Activated CD4-positive, alpha-beta memory T cell treated with anti-CD3 and anti-CD28 coated beads for 36 hours (primary cell): Measurements from ENCODE around the gene STPG1. TPM values are rescaled to one million over a fixed set of nuclear protein-coding genes. Genes with fewer than 3 reads are reported as not detected.

Experiments
- CTCF ChIA-PET: fragments of 350-600 bp; sonication (Branson Sonifier 250); formaldehyde crosslinking; loops from one replicate; lab custom pipeline; 2021; ENCODE audit warnings: antibody characterized with exemption, inconsistent platforms; lab: Charles Lee
- POLR2A ChIA-PET: fragments of 350-600 bp; sonication (Branson Sonifier 250); formaldehyde crosslinking; loops from one replicate; lab custom pipeline; 2021; ENCODE audit warnings: antibody characterized with exemption; lab: Charles Lee
- DNase-seq: peaks from one replicate; pipeline ENCODE4 v3.0.0-alpha.2; 2020
- H3K27ac Mint-ChIP-seq: one replicate; pipeline ENCODE4 v1.8.0; 2021; ENCODE audit warnings: mixed read lengths
- H3K27me3 Mint-ChIP-seq: one replicate; pipeline ENCODE4 v1.8.0; 2021; ENCODE audit warnings: mixed read lengths
- H3K36me3 Mint-ChIP-seq: one replicate; pipeline ENCODE4 v1.8.0; 2021; ENCODE audit warnings: mixed read lengths
- H3K4me1 Mint-ChIP-seq: one replicate; pipeline ENCODE4 v1.8.0; 2021; ENCODE audit warnings: low read depth, mixed read lengths
- H3K4me3 Mint-ChIP-seq: one replicate; pipeline ENCODE4 v1.8.0; 2021; ENCODE audit warnings: mild to moderate bottlenecking, mixed read lengths
- H3K9me3 Mint-ChIP-seq: one replicate; pipeline ENCODE4 v1.8.0; 2021; ENCODE audit warnings: mixed read lengths
- intact Hi-C: fragments of 100-400 bp; cut with micrococcal nuclease; formaldehyde crosslinking; loops from one replicate; pipeline ENCODE4 v1.15.1; 2023
- total RNA-seq, 2 experiments: library from RNA; stranded (reverse); gene quantifications; one replicate each; pipeline ENCODE4 v1.2.3, GENCODE V29; 2021

The STPG1 gene
- total RNA-seq, 2 experiments from 2014 or later = 7.5 to 8.3 TPM

GRCh38 chr1:24443241-24443656, 29.7 kb upstream of the STPG1 start:
- intact Hi-C loops = no loop called here
- POLR2A ChIA-PET = no interaction called here
- CTCF ChIA-PET = interaction anchor here (0.9 to 1.5 kb wide), 3 partner anchors 11 to 144 kb away, joined by 3 to 5 read pairs (median 4); partner anchors contain the start of gene NIPAL3
- no peak overlapping the region for H3K4me3 Mint-ChIP-seq
- no peaks in the 10 kb centered on the region for H3K9me3 Mint-ChIP-seq
- peaks cover 3% of the 10 kb centered on the region for H3K4me1 Mint-ChIP-seq
- DNase-seq = no peak
- H3K27me3 Mint-ChIP-seq = no peaks in the 10 kb centered on the region
- no peak overlapping the region for H3K27ac Mint-ChIP-seq
- peaks cover 25% of the 10 kb centered on the region for H3K36me3 Mint-ChIP-seq

DNA sequence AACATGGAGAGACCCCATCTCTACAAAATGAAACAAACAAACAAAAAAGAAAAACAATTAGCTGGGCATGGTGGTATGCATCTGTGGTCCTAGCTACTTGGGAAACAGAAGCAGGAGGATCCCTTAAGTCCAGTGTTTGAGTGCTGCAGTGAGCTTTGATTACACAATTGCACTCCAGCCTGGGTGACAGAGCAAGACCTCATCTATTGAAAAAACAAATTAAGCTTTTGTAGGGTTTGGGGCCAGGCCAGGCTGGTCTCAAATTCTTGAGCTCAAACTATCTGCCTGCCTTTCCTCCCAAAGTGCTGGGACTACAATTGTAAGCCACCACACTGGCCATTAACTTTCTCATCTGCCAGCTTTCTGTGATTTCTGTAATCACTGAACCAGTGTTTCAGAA, 29.2 kb upstream of the STPG1 start:
- POLR2A ChIA-PET = no interaction called here
- H3K4me1 Mint-ChIP-seq = peaks cover 3% of the 10 kb centered on the region

GRCh38 chr1:24441996-24442668, 28.6 kb upstream of the STPG1 start:
- Mint-ChIP-seq H3K4me3 (no peak overlapping the region), H3K27me3 (no peaks in the 10 kb centered on the region), H3K36me3 (peaks cover 25% of the 10 kb centered on the region), H3K4me1 (peaks cover 3% of the 10 kb centered on the region), H3K27ac (no peak overlapping the region), H3K9me3 (no peaks in the 10 kb centered on the region)
- ChIA-PET CTCF (interaction anchor here (0.9 to 1.2 kb wide), 2 partner anchors 10 to 145 kb away, joined by 3 to 4 read pairs; no protein-coding TSS in a partner anchor), POLR2A (no interaction called here)
- no peak for DNase-seq
- intact Hi-C loops = no loop called here

More for the DNA sequence above, 29.2 kb upstream of the STPG1 start:
- Mint-ChIP-seq H3K9me3 (no peaks in the 10 kb centered on the region), H3K27me3 (no peaks in the 10 kb centered on the region), H3K27ac (no peak overlapping the region), H3K4me3 (no peak overlapping the region), H3K36me3 (peaks cover 25% of the 10 kb centered on the region)
- no peak for DNase-seq
- CTCF ChIA-PET = interaction anchor here (0.9 to 1.2 kb wide), 2 partner anchors 10 to 144 kb away, joined by 3 to 4 read pairs; no protein-coding TSS in a partner anchor
- intact Hi-C loops = no loop called here

DNA sequence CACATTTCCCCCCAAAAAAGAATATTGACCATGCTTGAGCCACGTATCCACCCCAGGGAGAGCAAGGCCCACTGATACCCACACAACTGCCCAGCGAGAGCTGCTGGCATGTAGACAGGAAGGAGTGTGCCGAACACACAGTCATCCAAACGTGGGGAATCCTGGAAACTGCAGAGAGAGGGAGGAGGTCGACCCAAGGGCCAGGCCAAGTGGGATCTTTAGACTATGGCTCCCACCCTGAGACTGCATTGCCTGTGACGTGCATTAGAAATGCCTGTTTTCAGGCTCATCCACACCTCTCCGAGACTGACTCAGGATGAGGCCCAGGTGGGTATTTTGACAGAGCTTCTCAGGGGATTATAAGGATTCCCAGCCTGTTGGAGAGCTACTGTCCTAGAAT, 27.9 kb upstream of the STPG1 start:
- Mint-ChIP-seq H3K36me3 (peaks cover 19% of the 10 kb centered on the region), H3K9me3 (no peaks in the 10 kb centered on the region), H3K4me3 (no peak overlapping the region), H3K4me1 (peaks cover 3% of the 10 kb centered on the region), H3K27ac (no peak overlapping the region), H3K27me3 (no peaks in the 10 kb centered on the region)
- DNase-seq = no peak
- ChIA-PET CTCF (no interaction called here), POLR2A (no interaction called here)
- intact Hi-C loops = no loop called here

DNA sequence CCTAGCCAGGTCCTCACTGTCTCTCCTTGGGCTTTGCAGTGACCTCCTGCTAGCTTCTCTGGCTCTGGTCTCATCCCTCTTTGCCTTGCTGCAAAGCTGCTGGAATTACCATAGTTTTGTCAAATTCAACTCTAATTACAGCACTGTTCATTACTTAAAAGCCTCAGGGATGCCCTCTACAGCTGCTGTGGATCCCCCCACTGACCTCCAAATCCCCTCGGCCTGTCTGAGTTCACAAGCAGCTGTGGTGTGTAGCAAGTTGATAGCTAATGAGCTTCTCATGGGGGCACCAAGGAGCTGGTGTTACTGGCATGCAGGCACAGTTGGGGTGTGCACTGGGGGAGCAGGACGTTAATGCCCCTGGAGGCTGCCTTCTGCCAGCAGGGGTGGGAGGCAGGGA, 26.9 kb upstream of the STPG1 start:
- H3K4me1 Mint-ChIP-seq = peaks cover 4% of the 10 kb centered on the region
- H3K27me3 Mint-ChIP-seq = no peaks in the 10 kb centered on the region
- no peaks in the 10 kb centered on the region for H3K9me3 Mint-ChIP-seq
- DNase-seq = no peak
- H3K4me3 Mint-ChIP-seq = no peak overlapping the region
- peaks cover 9% of the 10 kb centered on the region for H3K36me3 Mint-ChIP-seq
- no peak overlapping the region for H3K27ac Mint-ChIP-seq
- intact Hi-C loops = no loop called here
- ChIA-PET POLR2A (no interaction called here), CTCF (no interaction called here)

GRCh38 chr1:24438423-24438901, 24.9 kb upstream of the STPG1 start:
- ChIA-PET POLR2A (no interaction called here), CTCF (no interaction called here)
- Mint-ChIP-seq H3K27ac (no peak overlapping the region), H3K4me3 (no peak overlapping the region), H3K4me1 (peaks cover 5% of the 10 kb centered on the region), H3K9me3 (no peaks in the 10 kb centered on the region), H3K36me3 (peaks cover 10% of the 10 kb centered on the region), H3K27me3 (no peaks in the 10 kb centered on the region)
- intact Hi-C loops = no loop called here
- DNase-seq = no peak

GRCh38 chr1:24437631-24438396, 24.2 kb upstream of the STPG1 start:
- no peak overlapping the region for H3K27ac Mint-ChIP-seq
- peaks cover 13% of the 10 kb centered on the region for H3K36me3 Mint-ChIP-seq
- H3K27me3 Mint-ChIP-seq = no peaks in the 10 kb centered on the region
- CTCF ChIA-PET = no interaction called here
- intact Hi-C loops = no loop called here
- no peaks in the 10 kb centered on the region for H3K9me3 Mint-ChIP-seq
- H3K4me3 Mint-ChIP-seq = no peak overlapping the region
- peaks cover 5% of the 10 kb centered on the region for H3K4me1 Mint-ChIP-seq
- DNase-seq = no peak
- POLR2A ChIA-PET = no interaction called here

- intact Hi-C loops = no loop called here
- H3K27me3 Mint-ChIP-seq = no peaks in the 10 kb centered on the region
- no peak overlapping the region for H3K4me3 Mint-ChIP-seq
- no peak overlapping the region for H3K27ac Mint-ChIP-seq
- H3K9me3 Mint-ChIP-seq = no peaks in the 10 kb centered on the region
- ChIA-PET POLR2A (no interaction called here), CTCF (interaction anchor here (0.7 kb wide), 1 partner anchor 20 kb away, joined by 3 read pairs; the partner anchor contains the start of gene NIPAL3)
- H3K36me3 Mint-ChIP-seq = peaks cover 9% of the 10 kb centered on the region
- no peak for DNase-seq
- H3K4me1 Mint-ChIP-seq = peaks cover 5% of the 10 kb centered on the region
Observed at GRCh38 chr1:24435782-24436365, 22.3 kb upstream of the STPG1 start.

DNA sequence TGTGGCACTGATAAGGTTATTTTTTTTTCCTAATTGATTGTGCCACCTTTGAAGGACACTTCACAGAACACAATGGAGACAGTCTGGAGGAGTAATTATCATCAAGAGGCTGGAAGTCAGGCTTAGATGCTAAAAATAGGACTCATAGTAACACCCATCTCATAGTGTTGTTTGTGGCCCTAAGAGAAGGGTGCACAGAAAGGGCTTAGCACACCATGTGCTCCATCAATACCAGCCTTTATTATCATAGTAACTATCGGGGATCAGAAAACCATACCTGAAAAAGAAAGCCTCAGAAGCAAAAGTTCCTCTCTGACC, 13.9 kb upstream of the STPG1 start:
- no peak overlapping the region for H3K4me3 Mint-ChIP-seq
- CTCF ChIA-PET = interaction anchor here (0.6 to 1.1 kb wide), 2 partner anchors 9 to 12 kb away, joined by 3 read pairs; partner anchors contain the start of gene NIPAL3
- no peak overlapping the region for H3K27ac Mint-ChIP-seq
- intact Hi-C loops = no loop called here
- no peaks in the 10 kb centered on the region for H3K27me3 Mint-ChIP-seq
- no peaks in the 10 kb centered on the region for H3K9me3 Mint-ChIP-seq
- POLR2A ChIA-PET = no interaction called here
- peaks cover 22% of the 10 kb centered on the region for H3K36me3 Mint-ChIP-seq
- H3K4me1 Mint-ChIP-seq = peaks cover 31% of the 10 kb centered on the region
- no peak for DNase-seq

- no peaks in the 10 kb centered on the region for H3K9me3 Mint-ChIP-seq
- ChIA-PET CTCF (interaction anchor here (3.3 kb wide), 1 partner anchor 12 kb away, joined by 34 read pairs; the partner anchor contains the start of genes NIPAL3 and STPG1), POLR2A (no interaction called here)
- H3K36me3 Mint-ChIP-seq = peaks cover 26% of the 10 kb centered on the region
- peaks cover 34% of the 10 kb centered on the region for H3K4me1 Mint-ChIP-seq
- no peak for DNase-seq
- intact Hi-C loops = no loop called here
- no peak overlapping the region for H3K4me3 Mint-ChIP-seq
- no peaks in the 10 kb centered on the region for H3K27me3 Mint-ChIP-seq
- no peak overlapping the region for H3K27ac Mint-ChIP-seq
Observed at GRCh38 chr1:24426744-24427544, 13.4 kb upstream of the STPG1 start.

GRCh38 chr1:24425922-24426321, 12.3 kb upstream of the STPG1 start:
- POLR2A ChIA-PET = no interaction called here
- peaks cover 41% of the 10 kb centered on the region for H3K4me1 Mint-ChIP-seq
- CTCF ChIA-PET = interaction anchor here (3.3 kb wide), 1 partner anchor 11 kb away, joined by 34 read pairs; the partner anchor contains the start of genes NIPAL3 and STPG1
- intact Hi-C loops = no loop called here
- no peak overlapping the region for H3K4me3 Mint-ChIP-seq
- H3K27me3 Mint-ChIP-seq = no peaks in the 10 kb centered on the region
- DNase-seq = no peak
- no peaks in the 10 kb centered on the region for H3K9me3 Mint-ChIP-seq
- no peak overlapping the region for H3K27ac Mint-ChIP-seq
- H3K36me3 Mint-ChIP-seq = peaks cover 35% of the 10 kb centered on the region
